Measurements from ENCODE around the gene C16orf74.

C16orf74 gene

GRCh38 chr16:85709766-85710585, 40.9 kb downstream of the C16orf74 start:
- Histone ChIP-seq H3K27me3 (ENCODE audit: control insufficient read depth, insufficient read depth, low read length) (peaks cover 4% of the 10 kb centered on the region), H3K9ac (ENCODE audit: low read length) (no peak overlapping the region), H3K36me3 (ENCODE audit: control insufficient read depth, insufficient read depth, low read length) (no peaks in the 10 kb centered on the region), H3K9me3 (ENCODE audit: control insufficient read depth, low read length) (no peaks in the 10 kb centered on the region), H3K4me1 (ENCODE audit: control insufficient read depth, insufficient read depth, low read length) (no peaks in the 10 kb centered on the region), H3K4me3 (ENCODE audit: low read length) (no peak overlapping the region)

GRCh38 chr16:85708338-85708737, 42.6 kb downstream of the C16orf74 start:
- H3K9ac ChIP-seq (ENCODE audit: low read length): no peak overlapping the region
- no peaks in the 10 kb centered on the region for H3K4me1 ChIP-seq (ENCODE audit: control insufficient read depth, insufficient read depth, low read length)
- H3K36me3 ChIP-seq (ENCODE audit: control insufficient read depth, insufficient read depth, low read length): no peaks in the 10 kb centered on the region
- no peak overlapping the region for H3K4me3 ChIP-seq (ENCODE audit: low read length)
- no peaks in the 10 kb centered on the region for H3K9me3 ChIP-seq (ENCODE audit: control insufficient read depth, low read length)
- peaks cover 4% of the 10 kb centered on the region for H3K27me3 ChIP-seq (ENCODE audit: control insufficient read depth, insufficient read depth, low read length)

- Histone ChIP-seq H3K4me3 (ENCODE audit: low read length) (no peak overlapping the region), H3K4me1 (ENCODE audit: control insufficient read depth, insufficient read depth, low read length) (no peaks in the 10 kb centered on the region), H3K9ac (ENCODE audit: low read length) (no peak overlapping the region), H3K27me3 (ENCODE audit: control insufficient read depth, insufficient read depth, low read length) (peaks cover 4% of the 10 kb centered on the region), H3K9me3 (ENCODE audit: control insufficient read depth, low read length) (no peaks in the 10 kb centered on the region), H3K36me3 (ENCODE audit: control insufficient read depth, insufficient read depth, low read length) (no peaks in the 10 kb centered on the region)
Observed at GRCh38 chr16:85707528-85708095, 43.3 kb downstream of the C16orf74 start.

- H3K4me3 ChIP-seq (ENCODE audit: low read length): no peak overlapping the region
- no peaks in the 10 kb centered on the region for H3K9me3 ChIP-seq (ENCODE audit: control insufficient read depth, low read length)
- peaks cover 4% of the 10 kb centered on the region for H3K27me3 ChIP-seq (ENCODE audit: control insufficient read depth, insufficient read depth, low read length)
- H3K36me3 ChIP-seq (ENCODE audit: control insufficient read depth, insufficient read depth, low read length): no peaks in the 10 kb centered on the region
- no peak overlapping the region for H3K9ac ChIP-seq (ENCODE audit: low read length)
- H3K4me1 ChIP-seq (ENCODE audit: control insufficient read depth, insufficient read depth, low read length): no peaks in the 10 kb centered on the region
Observed at GRCh38 chr16:85706449-85707034, 44.4 kb downstream of the C16orf74 start.

- Histone ChIP-seq H3K36me3 (ENCODE audit: control insufficient read depth, insufficient read depth, low read length) (no peaks in the 10 kb centered on the region), H3K9ac (ENCODE audit: low read length) (no peak overlapping the region), H3K4me1 (ENCODE audit: control insufficient read depth, insufficient read depth, low read length) (no peaks in the 10 kb centered on the region), H3K27me3 (ENCODE audit: control insufficient read depth, insufficient read depth, low read length) (peaks cover 4% of the 10 kb centered on the region), H3K9me3 (ENCODE audit: control insufficient read depth, low read length) (no peaks in the 10 kb centered on the region), H3K4me3 (ENCODE audit: low read length) (no peak overlapping the region)
Observed at GRCh38 chr16:85704900-85705846, 45.7 kb downstream of the C16orf74 start.

GRCh38 chr16:85704011-85704410, 46.9 kb downstream of the C16orf74 start:
- no peaks in the 10 kb centered on the region for H3K9me3 ChIP-seq (ENCODE audit: control insufficient read depth, low read length)

GRCh38 chr16:85699628-85700027, 51.3 kb downstream of the C16orf74 start:
- no peak overlapping the region for H3K9ac ChIP-seq (ENCODE audit: low read length)
- H3K4me3 ChIP-seq (ENCODE audit: low read length): no peak overlapping the region
- peaks cover 26% of the 10 kb centered on the region for H3K27me3 ChIP-seq (ENCODE audit: control insufficient read depth, insufficient read depth, low read length)
- no peaks in the 10 kb centered on the region for H3K9me3 ChIP-seq (ENCODE audit: control insufficient read depth, low read length)
- peaks cover 9% of the 10 kb centered on the region for H3K4me1 ChIP-seq (ENCODE audit: control insufficient read depth, insufficient read depth, low read length)
- no peaks in the 10 kb centered on the region for H3K36me3 ChIP-seq (ENCODE audit: control insufficient read depth, insufficient read depth, low read length)

More at GRCh38 chr16:85704011-85704410, 46.9 kb downstream of the C16orf74 start:
- Histone ChIP-seq H3K27me3 (ENCODE audit: control insufficient read depth, insufficient read depth, low read length) (no peaks in the 10 kb centered on the region), H3K36me3 (ENCODE audit: control insufficient read depth, insufficient read depth, low read length) (no peaks in the 10 kb centered on the region), H3K4me1 (ENCODE audit: control insufficient read depth, insufficient read depth, low read length) (peaks cover 5% of the 10 kb centered on the region), H3K9ac (ENCODE audit: low read length) (no peak overlapping the region), H3K4me3 (ENCODE audit: low read length) (no peak overlapping the region)

- Histone ChIP-seq H3K4me1 (ENCODE audit: control insufficient read depth, insufficient read depth, low read length) (peaks cover 9% of the 10 kb centered on the region), H3K9ac (ENCODE audit: low read length) (no peak overlapping the region), H3K9me3 (ENCODE audit: control insufficient read depth, low read length) (no peaks in the 10 kb centered on the region), H3K4me3 (ENCODE audit: low read length) (no peak overlapping the region), H3K36me3 (ENCODE audit: control insufficient read depth, insufficient read depth, low read length) (no peaks in the 10 kb centered on the region), H3K27me3 (ENCODE audit: control insufficient read depth, insufficient read depth, low read length) (peaks cover 26% of the 10 kb centered on the region)
Observed at GRCh38 chr16:85698935-85699558, 51.8 kb downstream of the C16orf74 start.

- peaks cover 9% of the 10 kb centered on the region for H3K4me1 ChIP-seq (ENCODE audit: control insufficient read depth, insufficient read depth, low read length)
- H3K27me3 ChIP-seq (ENCODE audit: control insufficient read depth, insufficient read depth, low read length): peaks cover 26% of the 10 kb centered on the region
- no peak overlapping the region for H3K4me3 ChIP-seq (ENCODE audit: low read length)
- no peak overlapping the region for H3K9ac ChIP-seq (ENCODE audit: low read length)
- H3K9me3 ChIP-seq (ENCODE audit: control insufficient read depth, low read length): no peaks in the 10 kb centered on the region
- no peaks in the 10 kb centered on the region for H3K36me3 ChIP-seq (ENCODE audit: control insufficient read depth, insufficient read depth, low read length)
Observed at GRCh38 chr16:85698459-85698891, 52.4 kb downstream of the C16orf74 start.

GRCh38 chr16:85697431-85697830, 53.5 kb downstream of the C16orf74 start:
- Histone ChIP-seq H3K9me3 (ENCODE audit: control insufficient read depth, low read length) (no peaks in the 10 kb centered on the region), H3K4me3 (ENCODE audit: low read length) (no peak overlapping the region), H3K4me1 (ENCODE audit: control insufficient read depth, insufficient read depth, low read length) (peaks cover 9% of the 10 kb centered on the region), H3K9ac (ENCODE audit: low read length) (no peak overlapping the region), H3K27me3 (ENCODE audit: control insufficient read depth, insufficient read depth, low read length) (peaks cover 26% of the 10 kb centered on the region), H3K36me3 (ENCODE audit: control insufficient read depth, insufficient read depth, low read length) (no peaks in the 10 kb centered on the region)

GRCh38 chr16:85696781-85697180, 54.1 kb downstream of the C16orf74 start:
- Histone ChIP-seq H3K9ac (ENCODE audit: low read length) (no peak overlapping the region), H3K36me3 (ENCODE audit: control insufficient read depth, insufficient read depth, low read length) (no peaks in the 10 kb centered on the region), H3K4me1 (ENCODE audit: control insufficient read depth, insufficient read depth, low read length) (peaks cover 9% of the 10 kb centered on the region), H3K4me3 (ENCODE audit: low read length) (no peak overlapping the region), H3K27me3 (ENCODE audit: control insufficient read depth, insufficient read depth, low read length) (peaks cover 26% of the 10 kb centered on the region), H3K9me3 (ENCODE audit: control insufficient read depth, low read length) (no peaks in the 10 kb centered on the region)

All from mucosa of stomach (tissue), 1 donor.